ENCODE results near the gene TANGO6. TPM values are rescaled to one million over a fixed set of nuclear protein-coding genes. Genes with fewer than 3 reads are reported as not detected.

Gene TANGO6
- total RNA-seq, result 34.1 and 35.5 TPM in 2 replicates

GRCh38 chr16:68843482-68844210 is at the start of gene TANGO6:
Gene TANGO6 (plus strand): TSS chr16:68843531. CDS start chr16:68843618, 87 bp downstream.
- Mint-ChIP-seq H3K4me1 (ENCODE audit: low read depth) (peaks cover 24% of the 10 kb centered on the region), H3K27ac (peak within 1 kb of the TSS; percentile 94), H3K36me3 (ENCODE audit: low read depth) (peaks cover 2% of the 10 kb centered on the region), H3K27me3 (ENCODE audit: insufficient read depth) (no peaks in the 10 kb centered on the region), H3K4me3 (peak within 1 kb of the TSS; percentile 94), H3K9me3 (no peaks in the 10 kb centered on the region)
- DNase-seq (ENCODE audit: low spot score), result peak; percentile 87
- intact Hi-C loops (cut with micrococcal nuclease), result loop anchor here (1.0 to 2.0 kb wide), 8 partner anchors 63 to 468 kb away; partner anchors contain the start of genes CHTF8, UTP4 and VPS4A

- Mint-ChIP-seq H3K27me3 (ENCODE audit: insufficient read depth) (peaks cover 2% of the 10 kb centered on the region), H3K4me1 (ENCODE audit: low read depth) (no peaks in the 10 kb centered on the region), H3K36me3 (ENCODE audit: low read depth) (no peaks in the 10 kb centered on the region), H3K4me3 (no peak overlapping the region), H3K27ac (no peak overlapping the region), H3K9me3 (no peaks in the 10 kb centered on the region)
- DNase-seq (ENCODE audit: low spot score), result no peak
- intact Hi-C loops (cut with micrococcal nuclease), result no loop called here
Measured at GRCh38 chr16:68798398-68798797, 44.9 kb upstream of the TANGO6 start.

- H3K27me3 Mint-ChIP-seq (ENCODE audit: insufficient read depth), result peaks cover 2% of the 10 kb centered on the region
- H3K4me3 Mint-ChIP-seq, result no peak overlapping the region
- peak; percentile 48 for DNase-seq (ENCODE audit: low spot score)
- H3K27ac Mint-ChIP-seq, result no peak overlapping the region
- no peaks in the 10 kb centered on the region for H3K36me3 Mint-ChIP-seq (ENCODE audit: low read depth)
- intact Hi-C loops (cut with micrococcal nuclease), result loop anchor here (1.0 to 10.0 kb wide), 4 partner anchors 48 to 272 kb away; no protein-coding TSS in a partner anchor
- peaks cover 4% of the 10 kb centered on the region for H3K4me1 Mint-ChIP-seq (ENCODE audit: low read depth)
- H3K9me3 Mint-ChIP-seq, result no peaks in the 10 kb centered on the region
Measured at GRCh38 chr16:68800257-68800875, 43.0 kb upstream of the TANGO6 start.

- Mint-ChIP-seq H3K9me3 (no peaks in the 10 kb centered on the region), H3K36me3 (ENCODE audit: low read depth) (no peaks in the 10 kb centered on the region), H3K4me1 (ENCODE audit: low read depth) (peaks cover 5% of the 10 kb centered on the region), H3K27me3 (ENCODE audit: insufficient read depth) (peaks cover 2% of the 10 kb centered on the region), H3K4me3 (no peak overlapping the region), H3K27ac (no peak overlapping the region)
- intact Hi-C loops (cut with micrococcal nuclease), result loop anchor here (5.0 to 10.0 kb wide), 2 partner anchors 50 to 207 kb away; no protein-coding TSS in a partner anchor
- no peak for DNase-seq (ENCODE audit: low spot score)
Measured at GRCh38 chr16:68802190-68802589, 41.1 kb upstream of the TANGO6 start.

- no peak overlapping the region for H3K4me3 Mint-ChIP-seq
- peaks cover 10% of the 10 kb centered on the region for H3K27me3 Mint-ChIP-seq (ENCODE audit: insufficient read depth)
- intact Hi-C loops (cut with micrococcal nuclease), result loop anchor here (10.0 kb wide), 1 partner anchor 212 kb away; no protein-coding TSS in a partner anchor
- DNase-seq (ENCODE audit: low spot score), result no peak
- no peaks in the 10 kb centered on the region for H3K36me3 Mint-ChIP-seq (ENCODE audit: low read depth)
- H3K4me1 Mint-ChIP-seq (ENCODE audit: low read depth), result peaks cover 5% of the 10 kb centered on the region
- no peak overlapping the region for H3K27ac Mint-ChIP-seq
- H3K9me3 Mint-ChIP-seq, result no peaks in the 10 kb centered on the region
Measured at GRCh38 chr16:68806422-68806821, 36.9 kb upstream of the TANGO6 start.

- DNase-seq (ENCODE audit: low spot score), result no peak
- Mint-ChIP-seq H3K9me3 (no peaks in the 10 kb centered on the region), H3K27me3 (ENCODE audit: insufficient read depth) (peaks cover 8% of the 10 kb centered on the region), H3K36me3 (ENCODE audit: low read depth) (no peaks in the 10 kb centered on the region), H3K4me3 (no peak overlapping the region), H3K4me1 (ENCODE audit: low read depth) (peaks cover 5% of the 10 kb centered on the region), H3K27ac (no peak overlapping the region)
- intact Hi-C loops (cut with micrococcal nuclease), result loop anchor here (10.0 kb wide), 1 partner anchor 212 kb away; no protein-coding TSS in a partner anchor
Measured at GRCh38 chr16:68806981-68807380, 36.4 kb upstream of the TANGO6 start.

- Mint-ChIP-seq H3K27me3 (ENCODE audit: insufficient read depth) (peaks cover 3% of the 10 kb centered on the region), H3K9me3 (no peaks in the 10 kb centered on the region), H3K4me3 (no peak overlapping the region), H3K27ac (no peak overlapping the region), H3K36me3 (ENCODE audit: low read depth) (no peaks in the 10 kb centered on the region), H3K4me1 (ENCODE audit: low read depth) (peaks cover 4% of the 10 kb centered on the region)
- DNase-seq (ENCODE audit: low spot score), result no peak
- intact Hi-C loops (cut with micrococcal nuclease), result no loop called here
Measured at GRCh38 chr16:68814516-68814915, 28.8 kb upstream of the TANGO6 start.

- Mint-ChIP-seq H3K4me1 (ENCODE audit: low read depth) (no peaks in the 10 kb centered on the region), H3K27me3 (ENCODE audit: insufficient read depth) (peaks cover 3% of the 10 kb centered on the region), H3K4me3 (no peak overlapping the region), H3K36me3 (ENCODE audit: low read depth) (no peaks in the 10 kb centered on the region), H3K9me3 (no peaks in the 10 kb centered on the region), H3K27ac (no peak overlapping the region)
- DNase-seq (ENCODE audit: low spot score), result no peak
- intact Hi-C loops (cut with micrococcal nuclease), result no loop called here
Measured at GRCh38 chr16:68823401-68824135, 19.8 kb upstream of the TANGO6 start.

GRCh38 chr16:68825427-68825826 is 17.9 kb upstream of the TANGO6 start:
- no peaks in the 10 kb centered on the region for H3K4me1 Mint-ChIP-seq (ENCODE audit: low read depth)
- H3K36me3 Mint-ChIP-seq (ENCODE audit: low read depth), result no peaks in the 10 kb centered on the region
- no peak for DNase-seq (ENCODE audit: low spot score)
- intact Hi-C loops (cut with micrococcal nuclease), result no loop called here
- no peaks in the 10 kb centered on the region for H3K9me3 Mint-ChIP-seq
- no peak overlapping the region for H3K4me3 Mint-ChIP-seq
- peaks cover 5% of the 10 kb centered on the region for H3K27me3 Mint-ChIP-seq (ENCODE audit: insufficient read depth)
- no peak overlapping the region for H3K27ac Mint-ChIP-seq

GRCh38 chr16:68826652-68827051 is 16.7 kb upstream of the TANGO6 start:
- intact Hi-C loops (cut with micrococcal nuclease), result no loop called here
- no peak for DNase-seq (ENCODE audit: low spot score)
- Mint-ChIP-seq H3K4me3 (no peak overlapping the region), H3K36me3 (ENCODE audit: low read depth) (no peaks in the 10 kb centered on the region), H3K4me1 (ENCODE audit: low read depth) (no peaks in the 10 kb centered on the region), H3K27me3 (ENCODE audit: insufficient read depth) (peaks cover 5% of the 10 kb centered on the region), H3K9me3 (no peaks in the 10 kb centered on the region), H3K27ac (no peak overlapping the region)

GRCh38 chr16:68833251-68833650 is 10.1 kb upstream of the TANGO6 start:
- no peak overlapping the region for H3K4me3 Mint-ChIP-seq
- no peak overlapping the region for H3K27ac Mint-ChIP-seq
- no peaks in the 10 kb centered on the region for H3K9me3 Mint-ChIP-seq
- peaks cover 6% of the 10 kb centered on the region for H3K4me1 Mint-ChIP-seq (ENCODE audit: low read depth)
- no peaks in the 10 kb centered on the region for H3K36me3 Mint-ChIP-seq (ENCODE audit: low read depth)
- DNase-seq (ENCODE audit: low spot score), result no peak
- H3K27me3 Mint-ChIP-seq (ENCODE audit: insufficient read depth), result peaks cover 2% of the 10 kb centered on the region
- intact Hi-C loops (cut with micrococcal nuclease), result no loop called here

- Mint-ChIP-seq H3K4me3 (no peak overlapping the region), H3K9me3 (no peaks in the 10 kb centered on the region), H3K27me3 (ENCODE audit: insufficient read depth) (peaks cover 1% of the 10 kb centered on the region), H3K4me1 (ENCODE audit: low read depth) (peaks cover 6% of the 10 kb centered on the region), H3K36me3 (ENCODE audit: low read depth) (no peaks in the 10 kb centered on the region), H3K27ac (no peak overlapping the region)
- no peak for DNase-seq (ENCODE audit: low spot score)
- intact Hi-C loops (cut with micrococcal nuclease), result no loop called here
Measured at GRCh38 chr16:68834550-68834949, 8.8 kb upstream of the TANGO6 start.

- H3K9me3 Mint-ChIP-seq, result no peaks in the 10 kb centered on the region
- no peak for DNase-seq (ENCODE audit: low spot score)
- intact Hi-C loops (cut with micrococcal nuclease), result no loop called here
Measured at GRCh38 chr16:68835970-68836369, 7.4 kb upstream of the TANGO6 start.

More at GRCh38 chr16:68835970-68836369, 7.4 kb upstream of the TANGO6 start:
- H3K36me3 Mint-ChIP-seq (ENCODE audit: low read depth), result no peaks in the 10 kb centered on the region
- H3K27me3 Mint-ChIP-seq (ENCODE audit: insufficient read depth), result no peaks in the 10 kb centered on the region
- no peak overlapping the region for H3K4me3 Mint-ChIP-seq
- H3K4me1 Mint-ChIP-seq (ENCODE audit: low read depth), result peaks cover 6% of the 10 kb centered on the region
- H3K27ac Mint-ChIP-seq, result no peak overlapping the region

Data from activated T-helper 1 cell treated with anti-CD3 and anti-CD28 coated beads, Interleukin-12 subunit alpha, Interleukin-12 subunit beta, Interleukin-2, Interleukin-4 antibody, amounts not matched to agents 30 ng/mL and 10 ng/mL and 1 ng/mL, durations not matched to agents 14 hours and 24 hours and 36 hours (primary cell).